AG09309 (cell line): ENCODE measurements around the gene MTA2.
A peak's percentile ranks its signal among the peaks of the same experiment; 100 is the strongest.

Experiments used
- DNase-seq: peaks from one replicate; pipeline ENCODE4 v3.0.0-alpha.2; 2010; ENCODE audit warnings: low read depth
- H3K4me3 ChIP-seq: 2 replicates; pipeline ENCODE4 v1.5.1; 2011; ENCODE audit warnings: mild to moderate bottlenecking, low read depth, low read length, moderate library complexity; ENCODE audit not compliant: control insufficient read depth
- CTCF ChIP-seq: IDR thresholded peaks from 2 replicates; pipeline ENCODE4 v1.5.1; 2011; ENCODE audit warnings: mild to moderate bottlenecking, low read depth, low read length, inconsistent platforms; ENCODE audit not compliant: insufficient read depth, control insufficient read depth; ENCODE audit errors: missing control alignments

The MTA2 gene

GRCh38 chr11:62613291-62613778, 11.7 kb upstream of the MTA2 start:
- TF ChIP-seq CTCF, result no peak
- DNase-seq, result no peak
- no peak overlapping the region for H3K4me3 ChIP-seq

- peak; percentile 82 for TF ChIP-seq CTCF
- DNase-seq, result no peak
Measured at GRCh38 chr11:62612366-62613290, 11.0 kb upstream of the MTA2 start, which contains the start of the genes EML3 and ROM1. Gene EML3 (minus strand): TSS chr11:62612775. CDS start chr11:62612457, 318 bp downstream. Gene ROM1 (plus strand): TSS chr11:62613257. CDS start chr11:62613282, 25 bp downstream.

GRCh38 chr11:62611705-62612365, 10.2 kb upstream of the MTA2 start:
- H3K4me3 ChIP-seq, result peak overlapping the region; percentile 76
- no peak for DNase-seq

More at GRCh38 chr11:62612366-62613290, 11.0 kb upstream of the MTA2 start, which contains the start of the genes EML3 and ROM1:
- H3K4me3 ChIP-seq, result peak within 1 kb of the TSS; percentile 76

GRCh38 chr11:62610814-62611704, 9.4 kb upstream of the MTA2 start:
- H3K4me3 ChIP-seq, result peak overlapping the region; percentile 76
- DNase-seq, result no peak
- no peak for TF ChIP-seq CTCF

More at GRCh38 chr11:62611705-62612365, 10.2 kb upstream of the MTA2 start:
- no peak for TF ChIP-seq CTCF

- no peak for TF ChIP-seq CTCF
- no peak for DNase-seq
- H3K4me3 ChIP-seq, result no peak overlapping the region
Measured at GRCh38 chr11:62610403-62610802, 8.7 kb upstream of the MTA2 start.

- H3K4me3 ChIP-seq, result no peak overlapping the region
- no peak for TF ChIP-seq CTCF
- DNase-seq, result no peak
Measured at GRCh38 chr11:62608776-62609175, 7.1 kb upstream of the MTA2 start.
